Hypothalamus (tissue), 51 donors: ENCODE data around the gene SPATA1.
"Not testable (repeated sequence)": the region's sequence is repeated elsewhere in the genome, so short reads cannot be mapped to it uniquely, and the experiment has no call there.

Source experiments
- DNase-seq, 51 donors: peaks; one replicate each; lab custom pipeline; 2025; lab: John Stamatoyannopoulos, UW

The SPATA1 gene

GRCh38 chr1:84507887-84508286, 1.7 kb downstream of the SPATA1 start:
- DNase-seq = not testable (repeated sequence)

GRCh38 chr1:84508510-84508909, 2.3 kb downstream of the SPATA1 start:
- no peak for DNase-seq

- DNase-seq = no peak
Observed at GRCh38 chr1:84509029-84509428, 2.8 kb downstream of the SPATA1 start.

- no peak for DNase-seq
Observed at GRCh38 chr1:84510165-84510564, 4.0 kb downstream of the SPATA1 start.

- no peak for DNase-seq
Observed at GRCh38 chr1:84510668-84511067, 4.5 kb downstream of the SPATA1 start.

GRCh38 chr1:84524590-84524989, 18.4 kb downstream of the SPATA1 start:
- DNase-seq = no peak

GRCh38 chr1:84525779-84526178, 19.6 kb downstream of the SPATA1 start:
- DNase-seq = no peak

GRCh38 chr1:84538599-84538998, 32.4 kb downstream of the SPATA1 start:
- no peak for DNase-seq

- no peak for DNase-seq
Observed at GRCh38 chr1:84539972-84540371, 33.8 kb downstream of the SPATA1 start.

GRCh38 chr1:84540759-84541158, 34.6 kb downstream of the SPATA1 start:
- DNase-seq = no peak

- no peak for DNase-seq
Observed at GRCh38 chr1:84541679-84542078, 35.5 kb downstream of the SPATA1 start.

GRCh38 chr1:84550826-84551225, 44.6 kb downstream of the SPATA1 start:
- DNase-seq = no peak

GRCh38 chr1:84569216-84569615, 63.0 kb downstream of the SPATA1 start:
- DNase-seq = no peak

- no peak for DNase-seq
Observed at GRCh38 chr1:84570436-84571149, 64.4 kb downstream of the SPATA1 start.

- DNase-seq = no peak
Observed at GRCh38 chr1:84571150-84571535, 65.0 kb downstream of the SPATA1 start.

- DNase-seq = no peak
Observed at GRCh38 chr1:84573481-84573966, 67.3 kb downstream of the SPATA1 start.

- DNase-seq = peak in 49 of 51 donors; percentile 29 to 89 (median 73)
Observed at GRCh38 chr1:84573967-84574842, 68.0 kb downstream of the SPATA1 start, which contains the start of gene CTBS. Gene CTBS (minus strand): TSS chr1:84574440. CDS start chr1:84574415, 25 bp downstream.

- DNase-seq = no peak
Observed at GRCh38 chr1:84574936-84575335, 68.8 kb downstream of the SPATA1 start.

GRCh38 chr1:84581648-84582047, 75.5 kb downstream of the SPATA1 start:
- no peak for DNase-seq

GRCh38 chr1:84582802-84583587, 76.8 kb downstream of the SPATA1 start:
- DNase-seq = no peak

GRCh38 chr1:84583648-84584047, 77.5 kb downstream of the SPATA1 start:
- no peak for DNase-seq
